H1 (cell line): Measurements from ENCODE around the gene KLHL29. TPM values are rescaled to one million over a fixed set of nuclear protein-coding genes. Genes with fewer than 3 reads are reported as not detected.
A peak's percentile ranks its signal among the peaks of the same experiment; 100 is the strongest.

Experiments
- CTCF ChIA-PET: fragments of 300-600 bp; sonication (Branson Sonifier 250); formaldehyde crosslinking; loops from one replicate; lab custom pipeline; 2021; ENCODE audit not compliant: partially characterized antibody; lab: Charles Lee
- POLR2A ChIA-PET: fragments of 300-600 bp; sonication (Branson Sonifier 250); formaldehyde crosslinking; loops from one replicate; lab custom pipeline; 2021; ENCODE audit warnings: inconsistent platforms; ENCODE audit not compliant: partially characterized antibody; lab: Charles Lee
- DNase-seq, 2 experiments: peaks; one replicate each; pipeline versions ENCODE4 v3.0.0 to v3.0.0-alpha.2; 2010 to 2022; ENCODE audit warnings: low spot score in 2 of 2, low read depth in 1 of 2, mixed read lengths in 1 of 2
- FAIRE-seq: peaks from 2 replicates; lab custom pipeline; 2011; peaks lifted over from hg19 to GRCh38; lab: Jason Lieb, UNC
- H2AFZ ChIP-seq: 2 replicates; pipeline ENCODE4 v1.8.1; 2012; ENCODE audit warnings: low read length, inconsistent platforms
- H2AK5ac ChIP-seq: 2 replicates; pipeline ENCODE4 v1.6.1; 2013; ENCODE audit warnings: low read depth, low read length
- H2BK120ac ChIP-seq: replicated peaks from 2 replicates; pipeline ENCODE3; 2013; ENCODE audit warnings: low read depth, low read length, inconsistent platforms
- H2BK12ac ChIP-seq: 2 replicates; pipeline ENCODE4 v1.6.1; 2013; ENCODE audit warnings: low read depth, low read length
- H2BK15ac ChIP-seq: 2 replicates; pipeline ENCODE4 v1.6.1; 2013; ENCODE audit warnings: low read length
- H2BK20ac ChIP-seq: 2 replicates; pipeline ENCODE4 v1.6.1; 2013; ENCODE audit warnings: low read length
- H2BK5ac ChIP-seq: 2 replicates; pipeline ENCODE4 v1.6.1; 2013; ENCODE audit warnings: low read depth, low read length
- H3K14ac ChIP-seq: 2 replicates; pipeline ENCODE4 v1.6.1; 2013; ENCODE audit warnings: inconsistent platforms; ENCODE audit not compliant: insufficient read length
- H3K18ac ChIP-seq: 2 replicates; pipeline ENCODE4 v1.6.1; 2013; ENCODE audit warnings: low read length; ENCODE audit errors: extremely low read depth
- H3K23ac ChIP-seq: 2 replicates; pipeline ENCODE4 v1.6.1; 2013; ENCODE audit warnings: inconsistent platforms; ENCODE audit not compliant: insufficient read length
- H3K23me2 ChIP-seq: 2 replicates; pipeline ENCODE4 v1.6.1; 2013; ENCODE audit warnings: low read depth, low read length
- H3K27ac ChIP-seq: 2 replicates; pipeline ENCODE4 v1.6.1; 2011; ENCODE audit warnings: low read depth, low read length, inconsistent platforms
- H3K27me3 ChIP-seq, 4 experiments: replicated peaks in 1 of 4; 1 replicate in 1 of 4; 2 replicates in 3 of 4; pipeline versions ENCODE4 v1.6.1 to v1.8.1; 2011 to 2013; ENCODE audit warnings: low read length in 3 of 4, mild to moderate bottlenecking in 3 of 4, inconsistent platforms in 2 of 4, mixed read lengths in 2 of 4, moderate library complexity in 1 of 4; ENCODE audit not compliant: control insufficient read depth in 3 of 4, insufficient read depth in 3 of 4; ENCODE audit errors: extremely low read depth in 1 of 4
- H3K36me3 ChIP-seq, 4 experiments: 2 replicates each; pipeline versions ENCODE4 v1.6.1 to v1.8.1; 2011 to 2013; ENCODE audit warnings: mild to moderate bottlenecking in 4 of 4, low read length in 3 of 4, moderate library complexity in 2 of 4, control low read depth in 1 of 4, inconsistent platforms in 1 of 4; ENCODE audit not compliant: insufficient read depth in 4 of 4, control insufficient read depth in 2 of 4
- H3K4ac ChIP-seq: replicated peaks from 2 replicates; pipeline ENCODE3; 2013; ENCODE audit warnings: low read length, low read depth, mixed read lengths, inconsistent platforms; ENCODE audit not compliant: insufficient read length
- H3K4me1 ChIP-seq, 4 experiments: replicated peaks in 1 of 4; 1 replicate in 1 of 4; 2 replicates in 3 of 4; pipeline versions ENCODE4 v1.6.1 to v1.8.1; 2011 to 2013; ENCODE audit warnings: low read length in 3 of 4, inconsistent platforms in 2 of 4, mixed read lengths in 1 of 4; ENCODE audit not compliant: insufficient read depth in 4 of 4, control insufficient read depth in 3 of 4
- H3K4me2 ChIP-seq, 2 experiments: 2 replicates each; pipeline versions ENCODE4 v1.6.1 to v1.8.1; 2011 to 2013; ENCODE audit warnings: low read depth in 2 of 2, low read length in 2 of 2, control low read depth in 1 of 2, inconsistent platforms in 1 of 2, mild to moderate bottlenecking in 1 of 2; ENCODE audit not compliant: insufficient read depth in 1 of 2
- H3K4me3 ChIP-seq, 4 experiments: fragments of 200-600, 300-600 bp in 1 of 4; sonication (generic), shearing (Covaris generic), sonication (Bioruptor Twin) in 1 of 4; 2 replicates each; pipeline versions ENCODE4 v1.5.1 to v1.8.1; 2011 to 2016; ENCODE audit warnings: low read length in 4 of 4, low read depth in 3 of 4, control low read depth in 2 of 4, inconsistent platforms in 2 of 4, mild to moderate bottlenecking in 2 of 4, mixed read lengths in 1 of 4, moderate library complexity in 1 of 4; ENCODE audit not compliant: insufficient read depth in 2 of 4; ENCODE audit errors: extremely low read depth in 1 of 4
- H3K56ac ChIP-seq: replicated peaks from 2 replicates; pipeline ENCODE3; 2013; ENCODE audit warnings: low read depth, mild to moderate bottlenecking, mixed read lengths, low read length, inconsistent platforms; ENCODE audit not compliant: insufficient read length
- H3K79me1 ChIP-seq: 2 replicates; pipeline ENCODE4 v1.6.1; 2013; ENCODE audit warnings: low read depth, low read length, control low read depth
- H3K79me2 ChIP-seq, 2 experiments: 2 replicates each; pipeline versions ENCODE4 v1.6.1 to v1.8.1; 2012 to 2013; ENCODE audit warnings: low read length in 2 of 2, mild to moderate bottlenecking in 2 of 2, inconsistent platforms in 1 of 2; ENCODE audit not compliant: insufficient read depth in 2 of 2, control insufficient read depth in 1 of 2
- H3K9ac ChIP-seq, 4 experiments: replicated peaks in 1 of 4; 1 replicate in 1 of 4; 2 replicates in 3 of 4; pipeline versions ENCODE4 v1.6.1 to v1.8.1; 2011 to 2013; ENCODE audit warnings: low read depth in 3 of 4, low read length in 3 of 4, control low read depth in 2 of 4, mild to moderate bottlenecking in 2 of 4, moderate library complexity in 2 of 4, inconsistent platforms in 1 of 4; ENCODE audit errors: extremely low read depth in 1 of 4
- H3K9me3 ChIP-seq, 2 experiments: 2 replicates each; pipeline versions ENCODE4 v1.6.1 to v1.8.1; 2012 to 2013; ENCODE audit warnings: mild to moderate bottlenecking in 2 of 2, moderate library complexity in 2 of 2, control low read depth in 1 of 2, inconsistent platforms in 1 of 2, low read depth in 1 of 2, low read length in 1 of 2, mixed read lengths in 1 of 2; ENCODE audit not compliant: insufficient read depth in 2 of 2
- H4K20me1 ChIP-seq, 2 experiments: replicated peaks in 1 of 2; 2 replicates each; pipeline versions ENCODE3 to v1.8.1; 2011 to 2013; ENCODE audit warnings: inconsistent platforms in 2 of 2, low read length in 2 of 2, mild to moderate bottlenecking in 1 of 2; ENCODE audit not compliant: insufficient read depth in 2 of 2, control insufficient read depth in 1 of 2
- H4K5ac ChIP-seq: 2 replicates; pipeline ENCODE4 v1.6.1; 2013; ENCODE audit warnings: low read length, low read depth, mixed read lengths, inconsistent platforms; ENCODE audit not compliant: insufficient read length
- H4K8ac ChIP-seq: 2 replicates; pipeline ENCODE4 v1.8.0; 2013; ENCODE audit warnings: mild to moderate bottlenecking, moderate library complexity, low read length, inconsistent platforms; ENCODE audit not compliant: insufficient read depth; ENCODE audit errors: extremely low read depth
- H4K91ac ChIP-seq: replicated peaks from 2 replicates; pipeline ENCODE3; 2013; ENCODE audit warnings: low read length, mixed read lengths, inconsistent platforms; ENCODE audit not compliant: insufficient read length
- SP1 ChIP-seq: IDR thresholded peaks from 2 replicates; pipeline ENCODE4 v1.6.1; 2011; ENCODE audit warnings: low read depth, low read length
- WGBS, 2 experiments: shearing (Covaris generic) in 1 of 2; methylation state at CpG; one replicate each; pipeline versions ENCODE4 v1.1.6 to v1.1.7; 2013 to 2015; ENCODE audit warnings: low lambda C conversion rate in 2 of 2, mixed read lengths in 2 of 2, inconsistent platforms in 1 of 2, low coverage in 1 of 2, missing lambda C conversion rate in 1 of 2; ENCODE audit not compliant: insufficient replicate concordance in 2 of 2, insufficient coverage in 1 of 2, insufficient read length in 1 of 2; ENCODE audit errors: extremely low coverage in 1 of 2, missing lambda C conversion rate in 1 of 2; 5-methylcytosine and 5-hydroxymethylcytosine counted together
- polyA plus RNA-seq, 7 experiments: library from polyadenylated mRNA; depleted of rRNA in 3 of 7; stranded (reverse) in 5 of 7; unstranded in 2 of 7; fragments of >200 nt in 5 of 7; fragments of 200-250 nt in 2 of 7; gene quantifications; 1 replicate in 5 of 7; 2 replicates in 1 of 7; 4 replicates in 1 of 7; pipeline versions ENCODE4 v1.2.1 to v1.2.3, GENCODE V29; 2011 to 2013; ENCODE audit warnings: missing spikeins in 2 of 7, mixed read lengths in 2 of 7
- total RNA-seq: library from RNA; stranded (reverse); fragmentation: NEBNext Ultra II Directional; extraction: Animal tissue kit (Norgen Biotek cat#: 25700); gene quantifications from 2 replicates; pipeline ENCODE4 v1.2.1, GENCODE V29; 2021

The KLHL29 gene
- total and polyA plus RNA-seq, 2 of the 8 experiments (the other 6 are each of a cell fraction or from before 2014, with no cell fraction given): 1.1 to 4.7 TPM

GRCh38 chr2:23605236-23605635 lies 220.3 kb downstream of the KLHL29 start:
- H4K5ac ChIP-seq: no peak overlapping the region
- CTCF ChIA-PET: interaction anchor here (7.0 kb wide), 1 partner anchor 20 kb away, joined by 47 read pairs; no protein-coding TSS in a partner anchor

More at GRCh38 chr2:23605236-23605635, 220.3 kb downstream of the KLHL29 start:
- H2BK12ac ChIP-seq: 0 out of 2 replicates have a peak overlapping the region, but pooled peaks have one; percentile 27
- H3K4ac ChIP-seq: no peak overlapping the region
- H3K18ac ChIP-seq: no peak overlapping the region
- H2BK120ac ChIP-seq: no peak overlapping the region
- H3K27me3 ChIP-seq: no peaks in the 10 kb centered on the region
- 89% methylated on average over 10 of the region's 11 CpGs; no CpG with 5 or more reads in 1 of the 2 experiments for WGBS, 2 experiments
- DNase-seq (no peak), FAIRE-seq (no peak)
- H3K36me3 ChIP-seq: no peaks in the 10 kb centered on the region; a peak in 1 of 8 replicates
- H3K4me1 ChIP-seq: peaks cover 2 to 13% (median 6%) of the 10 kb centered on the region in 4 experiments; a peak in 6 of 7 replicates
- no peak overlapping the region for H3K23ac ChIP-seq
- H2BK5ac ChIP-seq: 0 out of 2 replicates have a peak overlapping the region, but pooled peaks have one; percentile 56
- POLR2A ChIA-PET: interaction anchor here (0.9 kb wide), 1 partner anchor 16 kb away, joined by 3 read pairs; no protein-coding TSS in a partner anchor
- no peak overlapping the region for H3K4me3 ChIP-seq
- H3K4me2 ChIP-seq: no peak overlapping the region
- H4K20me1 ChIP-seq: no peaks in the 10 kb centered on the region
- H3K14ac ChIP-seq: no peak overlapping the region
- H3K9me3 ChIP-seq: peaks cover 5 to 9% of the 10 kb centered on the region in 2 experiments; a peak in 3 of 4 replicates
- no peak overlapping the region; the same call in 1 of the 2 replicates for H2BK20ac ChIP-seq
- no peak for TF ChIP-seq SP1
- no peak overlapping the region for H2AK5ac ChIP-seq
- H3K79me1 ChIP-seq: no peaks in the 10 kb centered on the region
- H3K27ac ChIP-seq: no peak overlapping the region
- H3K56ac ChIP-seq: no peak overlapping the region
- H2AFZ ChIP-seq: no peak overlapping the region
- no peak overlapping the region for H2BK15ac ChIP-seq
- H3K79me2 ChIP-seq: no peaks in the 10 kb centered on the region
- H4K91ac ChIP-seq: no peak overlapping the region
- no peak overlapping the region for H4K8ac ChIP-seq
- H3K9ac ChIP-seq: no peak overlapping the region
- peaks cover 3% of the 10 kb centered on the region; the same call in 1 of the 2 replicates for H3K23me2 ChIP-seq
